Choroid plexus epithelial cell (primary cell): ENCODE results near the gene SDHA.

Experiments
- DNase-seq: peaks from one replicate; pipeline ENCODE4 v3.0.0-alpha.2; 2010; ENCODE audit warnings: low read depth
- H3K4me3 ChIP-seq: 2 replicates; pipeline ENCODE4 v1.5.1; 2011; ENCODE audit warnings: low read depth, mild to moderate bottlenecking, control low read depth, low read length, moderate library complexity
- CTCF ChIP-seq: conservative IDR thresholded peaks from 2 replicates; pipeline ENCODE4 v1.5.1; 2011; ENCODE audit warnings: low read depth, mild to moderate bottlenecking, control low read depth, inconsistent platforms, low read length, moderate library complexity

The SDHA gene

GRCh38 chr5:189486-189885 lies 28.6 kb upstream of the SDHA start:
- no peak for DNase-seq
- TF ChIP-seq CTCF = no peak
- H3K4me3 ChIP-seq = no peak overlapping the region

GRCh38 chr5:189976-190365 lies 28.1 kb upstream of the SDHA start:
- no peak for TF ChIP-seq CTCF
- no peak for DNase-seq

GRCh38 chr5:190366-191035 lies 27.6 kb upstream of the SDHA start:
- DNase-seq = no peak
- H3K4me3 ChIP-seq = no peak overlapping the region
- TF ChIP-seq CTCF = no peak

More at GRCh38 chr5:189976-190365, 28.1 kb upstream of the SDHA start:
- H3K4me3 ChIP-seq = no peak overlapping the region

- TF ChIP-seq CTCF = no peak
- no peak for DNase-seq
- no peak within 1 kb of the TSS for H3K4me3 ChIP-seq
These were observed 26.8 kb upstream of the SDHA start, which contains the start of gene LRRC14B for GRCh38 chr5:191036-191948. Gene LRRC14B, plus strand, starts transcription at chr5:191495. Its CDS starts 44 bp downstream, at chr5:191539.

GRCh38 chr5:191949-192690 lies 26.0 kb upstream of the SDHA start:
- DNase-seq = no peak
- TF ChIP-seq CTCF = no peak
- H3K4me3 ChIP-seq = no peak overlapping the region

- DNase-seq = no peak
- no peak for TF ChIP-seq CTCF
- no peak overlapping the region for H3K4me3 ChIP-seq
These were observed 25.5 kb upstream of the SDHA start for GRCh38 chr5:192691-192969.
